ENCODE results near the gene JAZF1.
A peak's percentile ranks its signal among the peaks of the same experiment; 100 is the strongest.

The JAZF1 gene

GRCh38 chr7:27997188-27997707 is 183.3 kb downstream of the JAZF1 start:
- TF ChIP-seq ZNF565 (CRISPR knock-in tag; conservative IDR thresholded peaks at IDR 0.05; ENCODE audit: low read depth): no peak
- no peak for TF ChIP-seq ISL1 (CRISPR knock-in tag; IDR thresholded peaks at IDR 0.05)
- no peak for TF ChIP-seq BACH2 (CRISPR knock-in tag; IDR thresholded peaks at IDR 0.05; ENCODE audit: borderline replicate concordance)
- no peak for TF ChIP-seq ESRRG (CRISPR knock-in tag; IDR thresholded peaks at IDR 0.05)
- TF ChIP-seq CSDC2 (CRISPR knock-in tag; IDR thresholded peaks at IDR 0.05): no peak
- no peak for TF ChIP-seq TCF4 (CRISPR knock-in tag; IDR thresholded peaks at IDR 0.05; ENCODE audit: borderline replicate concordance)
- TF ChIP-seq TSHZ2 (CRISPR knock-in tag; IDR thresholded peaks at IDR 0.05): no peak
- TF ChIP-seq POU6F1 (CRISPR knock-in tag; IDR thresholded peaks at IDR 0.05; ENCODE audit: borderline replicate concordance, low read depth): no peak
- TF ChIP-seq CREB5 (CRISPR knock-in tag; IDR thresholded peaks at IDR 0.05; ENCODE audit: low read depth): no peak
- TF ChIP-seq ZFP30 (CRISPR knock-in tag; IDR thresholded peaks at IDR 0.05): no peak
- no peak for TF ChIP-seq OSR1 (CRISPR knock-in tag; IDR thresholded peaks at IDR 0.05)
- no peak for TF ChIP-seq PPARA (CRISPR knock-in tag; IDR thresholded peaks at IDR 0.05; ENCODE audit: borderline replicate concordance)
- TF ChIP-seq RARB (CRISPR knock-in tag; IDR thresholded peaks at IDR 0.05): no peak
- TF ChIP-seq ZNF8 (CRISPR knock-in tag; IDR thresholded peaks at IDR 0.05): no peak
- TF ChIP-seq ZFP3 (CRISPR knock-in tag; IDR thresholded peaks at IDR 0.05): no peak
- no peak for TF ChIP-seq ZNF70 (CRISPR knock-in tag; IDR thresholded peaks at IDR 0.05)
- TF ChIP-seq SNAI2 (CRISPR knock-in tag; IDR thresholded peaks at IDR 0.05): no peak
- ATAC-seq: no peak

- ATAC-seq: no peak
- no peak for TF ChIP-seq OSR1 (CRISPR knock-in tag; IDR thresholded peaks at IDR 0.05)
- TF ChIP-seq BACH2 (CRISPR knock-in tag; IDR thresholded peaks at IDR 0.05; ENCODE audit: borderline replicate concordance): no peak
- no peak for TF ChIP-seq CSDC2 (CRISPR knock-in tag; IDR thresholded peaks at IDR 0.05)
- TF ChIP-seq SNAI2 (CRISPR knock-in tag; IDR thresholded peaks at IDR 0.05): no peak
These were observed 184.5 kb downstream of the JAZF1 start for GRCh38 chr7:27996141-27996540.

GRCh38 chr7:27995228-27995627 is 185.4 kb downstream of the JAZF1 start:
- ATAC-seq: peak; percentile 40
- no peak for TF ChIP-seq ZNF70 (CRISPR knock-in tag; IDR thresholded peaks at IDR 0.05)
- TF ChIP-seq POU6F1 (CRISPR knock-in tag; IDR thresholded peaks at IDR 0.05; ENCODE audit: borderline replicate concordance, low read depth): no peak
- no peak for TF ChIP-seq CSDC2 (CRISPR knock-in tag; IDR thresholded peaks at IDR 0.05)
- TF ChIP-seq ESRRG (CRISPR knock-in tag; IDR thresholded peaks at IDR 0.05): no peak
- no peak for TF ChIP-seq CREB5 (CRISPR knock-in tag; IDR thresholded peaks at IDR 0.05; ENCODE audit: low read depth)

GRCh38 chr7:27994639-27995038 is 186.0 kb downstream of the JAZF1 start:
- peak; percentile 90 for ATAC-seq
- no peak for TF ChIP-seq TCF4 (CRISPR knock-in tag; IDR thresholded peaks at IDR 0.05; ENCODE audit: borderline replicate concordance)
- no peak for TF ChIP-seq TOX (CRISPR knock-in tag; IDR thresholded peaks at IDR 0.05; ENCODE audit: borderline replicate concordance)
- no peak for TF ChIP-seq PATZ1 (CRISPR knock-in tag; IDR thresholded peaks at IDR 0.05; ENCODE audit: borderline replicate concordance)
